Stimulated activated effector memory CD8-positive, alpha-beta T cell treated with anti-CD3 and anti-CD28 coated beads, Interleukin-12 subunit alpha, Interleukin-12 subunit beta, amount 100 ng/mL, for 72 hours (primary cell): ENCODE results near the gene DGKZ.

Source experiments
- ATAC-seq: fragments of 150-1000 bp; cut with Tn5 transposase; 2 replicates; pipeline ENCODE4 v1.10.0; 2021
- DNase-seq, 2 donors: peaks; one replicate each; pipeline ENCODE4 v3.0.0; 2021 to 2022; ENCODE audit warnings: low spot score in 2 of 2
- H3K27ac Mint-ChIP-seq: one replicate; pipeline ENCODE4 v1.8.0; 2022; ENCODE audit warnings: mild to moderate bottlenecking, mixed read lengths
- H3K36me3 Mint-ChIP-seq: one replicate; pipeline ENCODE4 v1.8.0; 2022; ENCODE audit warnings: mild to moderate bottlenecking, mixed read lengths
- H3K4me1 Mint-ChIP-seq: one replicate; pipeline ENCODE4 v1.8.0; 2022; ENCODE audit warnings: mixed read lengths
- H3K4me3 Mint-ChIP-seq: one replicate; pipeline ENCODE4 v1.8.0; 2022; ENCODE audit warnings: mild to moderate bottlenecking, mixed read lengths
- H3K9me3 Mint-ChIP-seq: one replicate; pipeline ENCODE4 v1.8.0; 2022; ENCODE audit warnings: mixed read lengths

The DGKZ gene

GRCh38 chr11:46402957-46403902 is 56.0 kb downstream of the DGKZ start:
- DNase-seq, result no peak

GRCh38 chr11:46404476-46405017 is 57.3 kb downstream of the DGKZ start:
- no peak for DNase-seq
- no peak overlapping the region for H3K27ac Mint-ChIP-seq

More at GRCh38 chr11:46402957-46403902, 56.0 kb downstream of the DGKZ start:
- Mint-ChIP-seq H3K9me3 (no peaks in the 10 kb centered on the region), H3K36me3 (peaks cover 48% of the 10 kb centered on the region), H3K4me3 (no peak overlapping the region), H3K4me1 (no peaks in the 10 kb centered on the region), H3K27ac (no peak overlapping the region)
- no peak for ATAC-seq

GRCh38 chr11:46407635-46408034 is 60.4 kb downstream of the DGKZ start:
- DNase-seq (no peak), ATAC-seq (no peak)
- no peak overlapping the region for H3K4me3 Mint-ChIP-seq
- peaks cover 61% of the 10 kb centered on the region for H3K36me3 Mint-ChIP-seq
- no peaks in the 10 kb centered on the region for H3K9me3 Mint-ChIP-seq
- no peaks in the 10 kb centered on the region for H3K4me1 Mint-ChIP-seq
- H3K27ac Mint-ChIP-seq, result no peak overlapping the region

More at GRCh38 chr11:46404476-46405017, 57.3 kb downstream of the DGKZ start:
- no peak for ATAC-seq
- H3K4me3 Mint-ChIP-seq, result no peak overlapping the region
- H3K36me3 Mint-ChIP-seq, result peaks cover 57% of the 10 kb centered on the region
- no peaks in the 10 kb centered on the region for H3K9me3 Mint-ChIP-seq
- no peaks in the 10 kb centered on the region for H3K4me1 Mint-ChIP-seq

- ATAC-seq, result no peak
- H3K27ac Mint-ChIP-seq, result no peak overlapping the region
- H3K4me1 Mint-ChIP-seq, result no peaks in the 10 kb centered on the region
These were observed 61.2 kb downstream of the DGKZ start for GRCh38 chr11:46408407-46408986.

GRCh38 chr11:46410021-46410420 is 62.8 kb downstream of the DGKZ start:
- H3K9me3 Mint-ChIP-seq, result no peaks in the 10 kb centered on the region
- H3K27ac Mint-ChIP-seq, result peak overlapping the region; percentile 85
- no peak overlapping the region for H3K4me3 Mint-ChIP-seq
- H3K4me1 Mint-ChIP-seq, result no peaks in the 10 kb centered on the region
- no peak for ATAC-seq
- H3K36me3 Mint-ChIP-seq, result peaks cover 57% of the 10 kb centered on the region
- DNase-seq, result no peak

More at GRCh38 chr11:46408407-46408986, 61.2 kb downstream of the DGKZ start:
- DNase-seq, result no peak
- Mint-ChIP-seq H3K4me3 (no peak overlapping the region), H3K36me3 (peaks cover 57% of the 10 kb centered on the region), H3K9me3 (no peaks in the 10 kb centered on the region)

- Mint-ChIP-seq H3K27ac (no peak overlapping the region), H3K4me3 (no peak overlapping the region), H3K4me1 (no peaks in the 10 kb centered on the region), H3K9me3 (no peaks in the 10 kb centered on the region), H3K36me3 (peaks cover 57% of the 10 kb centered on the region)
- no peak for DNase-seq
- no peak for ATAC-seq
These were observed 66.7 kb downstream of the DGKZ start for GRCh38 chr11:46413760-46414465.

- Mint-ChIP-seq H3K36me3 (peaks cover 53% of the 10 kb centered on the region), H3K4me3 (no peak overlapping the region), H3K27ac (no peak overlapping the region), H3K4me1 (no peaks in the 10 kb centered on the region), H3K9me3 (no peaks in the 10 kb centered on the region)
- no peak for DNase-seq
- ATAC-seq, result no peak
These were observed 67.2 kb downstream of the DGKZ start for GRCh38 chr11:46414466-46414796.

- Mint-ChIP-seq H3K9me3 (no peaks in the 10 kb centered on the region), H3K27ac (no peak overlapping the region), H3K36me3 (peaks cover 48% of the 10 kb centered on the region), H3K4me3 (no peak overlapping the region), H3K4me1 (no peaks in the 10 kb centered on the region)
- ATAC-seq (no peak), DNase-seq (no peak)
These were observed 67.6 kb downstream of the DGKZ start for GRCh38 chr11:46414879-46415278.

- Mint-ChIP-seq H3K36me3 (peaks cover 52% of the 10 kb centered on the region), H3K27ac (no peak overlapping the region), H3K4me3 (no peak overlapping the region), H3K9me3 (no peaks in the 10 kb centered on the region), H3K4me1 (no peaks in the 10 kb centered on the region)
- no peak for DNase-seq
- no peak for ATAC-seq
These were observed 70.4 kb downstream of the DGKZ start for GRCh38 chr11:46417711-46418110.

- no peaks in the 10 kb centered on the region for H3K4me1 Mint-ChIP-seq
- H3K36me3 Mint-ChIP-seq, result peaks cover 53% of the 10 kb centered on the region
- no peak overlapping the region for H3K4me3 Mint-ChIP-seq
These were observed 71.5 kb downstream of the DGKZ start for GRCh38 chr11:46418751-46419150.

GRCh38 chr11:46420513-46420912 is 73.2 kb downstream of the DGKZ start:
- no peak overlapping the region for H3K27ac Mint-ChIP-seq
- H3K4me1 Mint-ChIP-seq, result no peaks in the 10 kb centered on the region
- ATAC-seq, result no peak
- peaks cover 51% of the 10 kb centered on the region for H3K36me3 Mint-ChIP-seq
- H3K4me3 Mint-ChIP-seq, result no peak overlapping the region
- DNase-seq, result no peak
- no peaks in the 10 kb centered on the region for H3K9me3 Mint-ChIP-seq

More at GRCh38 chr11:46418751-46419150, 71.5 kb downstream of the DGKZ start:
- DNase-seq, result no peak
- H3K9me3 Mint-ChIP-seq, result no peaks in the 10 kb centered on the region
- no peak overlapping the region for H3K27ac Mint-ChIP-seq
- no peak for ATAC-seq

- DNase-seq (no peak), ATAC-seq (no peak)
- Mint-ChIP-seq H3K9me3 (no peaks in the 10 kb centered on the region), H3K36me3 (peaks cover 59% of the 10 kb centered on the region), H3K4me1 (no peaks in the 10 kb centered on the region), H3K4me3 (no peak overlapping the region), H3K27ac (no peak overlapping the region)
These were observed 74.1 kb downstream of the DGKZ start for GRCh38 chr11:46421257-46421880.

GRCh38 chr11:46422588-46422987 is 75.3 kb downstream of the DGKZ start:
- ATAC-seq, result no peak
- no peaks in the 10 kb centered on the region for H3K4me1 Mint-ChIP-seq
- H3K27ac Mint-ChIP-seq, result no peak overlapping the region
- peaks cover 56% of the 10 kb centered on the region for H3K36me3 Mint-ChIP-seq
- DNase-seq, result no peak
- no peak overlapping the region for H3K4me3 Mint-ChIP-seq
- H3K9me3 Mint-ChIP-seq, result no peaks in the 10 kb centered on the region

GRCh38 chr11:46426233-46426991 is 79.1 kb downstream of the DGKZ start:
- H3K4me3 Mint-ChIP-seq, result no peak overlapping the region
- DNase-seq (no peak), ATAC-seq (no peak)
- H3K9me3 Mint-ChIP-seq, result no peaks in the 10 kb centered on the region
- no peak overlapping the region for H3K27ac Mint-ChIP-seq
- no peaks in the 10 kb centered on the region for H3K4me1 Mint-ChIP-seq
- H3K36me3 Mint-ChIP-seq, result peaks cover 73% of the 10 kb centered on the region
